Stimulated activated CD4-positive, alpha-beta T cell treated with anti-CD3 and anti-CD28 coated beads, Interleukin-1b, Interleukin-23, amount 100 ng/mL, for 1 hour (primary cell): ENCODE results near the gene RAPGEF4.

Experiments used
- DNase-seq, 2 donors: peaks; one replicate each; pipeline ENCODE4 v3.0.0-alpha.2; 2020; ENCODE audit warnings: low read depth in 2 of 2

The RAPGEF4 gene

DNA sequence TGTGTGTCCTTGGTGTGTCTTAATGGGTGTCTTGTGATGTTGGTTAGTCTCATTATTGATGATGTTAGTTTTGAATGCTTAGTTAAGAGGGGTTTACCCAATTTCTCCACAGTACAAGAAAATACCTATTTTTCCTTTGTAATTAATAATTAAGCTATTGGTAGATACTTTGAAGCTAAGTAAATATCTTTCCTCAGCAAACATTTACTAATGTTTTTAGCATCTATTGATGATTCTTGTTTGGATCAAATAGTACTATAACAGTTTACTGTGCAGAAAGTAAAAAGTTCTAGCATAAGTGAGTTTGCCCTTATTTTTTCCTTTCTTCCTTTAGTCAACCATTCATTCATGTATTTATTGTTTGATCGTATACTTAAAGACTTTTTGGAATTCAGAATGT, 359.1 kb downstream of the RAPGEF4 start:
- DNase-seq, result no peak

- no peak for DNase-seq
Observed at GRCh38 chr2:173095356-173095755, 359.7 kb downstream of the RAPGEF4 start.

GRCh38 chr2:173099271-173099670, 363.6 kb downstream of the RAPGEF4 start:
- DNase-seq, result no peak

- no peak for DNase-seq
Observed at GRCh38 chr2:173099804-173100203, 364.2 kb downstream of the RAPGEF4 start.

- no peak for DNase-seq
Observed at GRCh38 chr2:173101687-173102086, 366.0 kb downstream of the RAPGEF4 start.
